ENCODE results near the gene KHK. TPM values are rescaled to one million over a fixed set of nuclear protein-coding genes. Genes with fewer than 3 reads are reported as not detected.

KHK gene
- total RNA-seq, 1 donor from 2014 or later = 4.4 TPM

GRCh38 chr2:27084297-27085061 lies 2.1 kb upstream of the KHK start:
- H3K4me1 Mint-ChIP-seq (ENCODE audit: low read depth) = peaks cover 13% of the 10 kb centered on the region
- TF ChIP-seq, protein P1, sequence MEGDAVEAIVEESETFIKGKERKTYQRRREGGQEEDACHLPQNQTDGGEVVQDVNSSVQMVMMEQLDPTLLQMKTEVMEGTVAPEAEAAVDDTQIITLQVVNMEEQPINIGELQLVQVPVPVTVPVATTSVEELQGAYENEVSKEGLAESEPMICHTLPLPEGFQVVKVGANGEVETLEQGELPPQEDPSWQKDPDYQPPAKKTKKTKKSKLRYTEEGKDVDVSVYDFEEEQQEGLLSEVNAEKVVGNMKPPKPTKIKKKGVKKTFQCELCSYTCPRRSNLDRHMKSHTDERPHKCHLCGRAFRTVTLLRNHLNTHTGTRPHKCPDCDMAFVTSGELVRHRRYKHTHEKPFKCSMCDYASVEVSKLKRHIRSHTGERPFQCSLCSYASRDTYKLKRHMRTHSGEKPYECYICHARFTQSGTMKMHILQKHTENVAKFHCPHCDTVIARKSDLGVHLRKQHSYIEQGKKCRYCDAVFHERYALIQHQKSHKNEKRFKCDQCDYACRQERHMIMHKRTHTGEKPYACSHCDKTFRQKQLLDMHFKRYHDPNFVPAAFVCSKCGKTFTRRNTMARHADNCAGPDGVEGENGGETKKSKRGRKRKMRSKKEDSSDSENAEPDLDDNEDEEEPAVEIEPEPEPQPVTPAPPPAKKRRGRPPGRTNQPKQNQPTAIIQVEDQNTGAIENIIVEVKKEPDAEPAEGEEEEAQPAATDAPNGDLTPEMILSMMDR (IDR thresholded peaks at IDR 0.05; ENCODE audit: unreplicated experiment) = no peak
- peaks cover 30% of the 10 kb centered on the region for H3K27me3 Mint-ChIP-seq
- no peaks in the 10 kb centered on the region for H3K9me3 Mint-ChIP-seq (ENCODE audit: low read depth)
- H3K4me3 Mint-ChIP-seq (ENCODE audit: low read depth) = no peak overlapping the region
- DNase-seq (ENCODE audit: low spot score, unreplicated experiment) = no peak
- H3K27ac Mint-ChIP-seq = no peak overlapping the region
- no peaks in the 10 kb centered on the region for H3K36me3 Mint-ChIP-seq (ENCODE audit: insufficient read depth)

GRCh38 chr2:27085062-27085672 lies 1.4 kb upstream of the KHK start:
- Mint-ChIP-seq H3K27me3 (peaks cover 30% of the 10 kb centered on the region), H3K4me3 (ENCODE audit: low read depth) (peak overlapping the region; percentile 58), H3K36me3 (ENCODE audit: insufficient read depth) (no peaks in the 10 kb centered on the region), H3K9me3 (ENCODE audit: low read depth) (no peaks in the 10 kb centered on the region), H3K4me1 (ENCODE audit: low read depth) (peaks cover 13% of the 10 kb centered on the region), H3K27ac (no peak overlapping the region)
- DNase-seq (ENCODE audit: low spot score, unreplicated experiment) = no peak
- TF ChIP-seq, protein P1 (IDR thresholded peaks at IDR 0.05; ENCODE audit: unreplicated experiment) = peak; percentile 30

GRCh38 chr2:27085673-27086089 lies 891 bp upstream of the KHK start:
- no peak overlapping the region for H3K27ac Mint-ChIP-seq
- peaks cover 13% of the 10 kb centered on the region for H3K4me1 Mint-ChIP-seq (ENCODE audit: low read depth)
- H3K36me3 Mint-ChIP-seq (ENCODE audit: insufficient read depth) = no peaks in the 10 kb centered on the region
- no peaks in the 10 kb centered on the region for H3K9me3 Mint-ChIP-seq (ENCODE audit: low read depth)
- peaks cover 30% of the 10 kb centered on the region for H3K27me3 Mint-ChIP-seq
- no peak for DNase-seq (ENCODE audit: low spot score, unreplicated experiment)
- peak overlapping the region; percentile 58 for H3K4me3 Mint-ChIP-seq (ENCODE audit: low read depth)
- TF ChIP-seq, protein P1 (IDR thresholded peaks at IDR 0.05; ENCODE audit: unreplicated experiment) = no peak

- TF ChIP-seq, protein P1 (IDR thresholded peaks at IDR 0.05; ENCODE audit: unreplicated experiment) = peak; percentile 92
- Mint-ChIP-seq H3K9me3 (ENCODE audit: low read depth) (no peaks in the 10 kb centered on the region), H3K4me1 (ENCODE audit: low read depth) (peaks cover 12% of the 10 kb centered on the region), H3K27ac (peak overlapping the region; percentile 62), H3K36me3 (ENCODE audit: insufficient read depth) (no peaks in the 10 kb centered on the region), H3K4me3 (ENCODE audit: low read depth) (peak overlapping the region; percentile 76), H3K27me3 (peaks cover 30% of the 10 kb centered on the region)
- DNase-seq (ENCODE audit: low spot score, unreplicated experiment) = peak; percentile 97
Observed at GRCh38 chr2:27086090-27086723, 365 bp upstream of the KHK start.

- H3K4me3 Mint-ChIP-seq (ENCODE audit: low read depth) = peak overlapping the region; percentile 26
- H3K27me3 Mint-ChIP-seq = peaks cover 30% of the 10 kb centered on the region
- DNase-seq (ENCODE audit: low spot score, unreplicated experiment) = no peak
- peaks cover 7% of the 10 kb centered on the region for H3K4me1 Mint-ChIP-seq (ENCODE audit: low read depth)
- H3K36me3 Mint-ChIP-seq (ENCODE audit: insufficient read depth) = no peaks in the 10 kb centered on the region
- TF ChIP-seq, protein P1 (IDR thresholded peaks at IDR 0.05; ENCODE audit: unreplicated experiment) = no peak
- H3K9me3 Mint-ChIP-seq (ENCODE audit: low read depth) = no peaks in the 10 kb centered on the region
- H3K27ac Mint-ChIP-seq = no peak overlapping the region
Observed at GRCh38 chr2:27087823-27088410, 1.3 kb downstream of the KHK start.
